ENCODE results near the gene IGF2BP1.

IGF2BP1 gene

DNA sequence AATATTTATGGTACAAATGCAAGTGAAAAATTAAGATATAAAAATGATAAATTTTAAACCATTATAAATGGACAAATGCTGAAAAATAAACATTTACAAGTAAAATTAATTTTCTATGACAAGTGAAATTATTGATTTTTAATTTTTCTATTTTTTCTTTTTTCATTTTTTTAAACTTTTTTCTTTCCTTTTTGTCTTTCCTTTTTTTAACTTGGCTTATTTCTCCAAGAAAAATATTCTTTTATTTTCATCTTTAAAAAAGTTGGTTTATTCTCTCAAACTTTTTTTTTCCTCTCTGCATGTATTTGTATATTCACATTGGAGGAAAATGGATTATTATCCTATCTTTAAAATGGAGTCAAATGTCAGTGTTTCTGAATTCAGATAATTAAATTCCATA is 3.9 kb upstream of the IGF2BP1 start:
- Histone ChIP-seq H3K9me2 (replicated peaks; ENCODE audit: insufficient read depth, low read length) (no peaks in the 10 kb centered on the region), H2AFZ (ENCODE audit: low read depth, low read length, severe bottlenecking) (no peak overlapping the region), H3K27me3 (ENCODE audit: low read length) (no peaks in the 10 kb centered on the region), H3K79me2 (ENCODE audit: insufficient read depth, low read length) (no peaks in the 10 kb centered on the region), H3K4me2 (ENCODE audit: low read depth, low read length, poor library complexity, severe bottlenecking) (no peak overlapping the region), H3K9ac (ENCODE audit: low read length) (no peak overlapping the region), H3F3A (ENCODE audit: insufficient read depth) (no peaks in the 10 kb centered on the region), H3K9me3 (ENCODE audit: insufficient read depth, low read length) (no peaks in the 10 kb centered on the region), H4K20me1 (ENCODE audit: low read depth, low read length) (peaks cover 5% of the 10 kb centered on the region; the same call in 1 of the 2 replicates), H3K4me3 (ENCODE audit: insufficient read depth, low read length, poor library complexity, severe bottlenecking) (no peak overlapping the region), H3K27ac (ENCODE audit: low read depth, low read length) (no peak overlapping the region), H3K36me3 (ENCODE audit: low read length) (no peaks in the 10 kb centered on the region)
- no peak for TF ChIP-seq EZH2phosphoT487 (conservative IDR thresholded peaks at IDR 0.05; ENCODE audit: low read length)
- TF ChIP-seq, protein P1, sequence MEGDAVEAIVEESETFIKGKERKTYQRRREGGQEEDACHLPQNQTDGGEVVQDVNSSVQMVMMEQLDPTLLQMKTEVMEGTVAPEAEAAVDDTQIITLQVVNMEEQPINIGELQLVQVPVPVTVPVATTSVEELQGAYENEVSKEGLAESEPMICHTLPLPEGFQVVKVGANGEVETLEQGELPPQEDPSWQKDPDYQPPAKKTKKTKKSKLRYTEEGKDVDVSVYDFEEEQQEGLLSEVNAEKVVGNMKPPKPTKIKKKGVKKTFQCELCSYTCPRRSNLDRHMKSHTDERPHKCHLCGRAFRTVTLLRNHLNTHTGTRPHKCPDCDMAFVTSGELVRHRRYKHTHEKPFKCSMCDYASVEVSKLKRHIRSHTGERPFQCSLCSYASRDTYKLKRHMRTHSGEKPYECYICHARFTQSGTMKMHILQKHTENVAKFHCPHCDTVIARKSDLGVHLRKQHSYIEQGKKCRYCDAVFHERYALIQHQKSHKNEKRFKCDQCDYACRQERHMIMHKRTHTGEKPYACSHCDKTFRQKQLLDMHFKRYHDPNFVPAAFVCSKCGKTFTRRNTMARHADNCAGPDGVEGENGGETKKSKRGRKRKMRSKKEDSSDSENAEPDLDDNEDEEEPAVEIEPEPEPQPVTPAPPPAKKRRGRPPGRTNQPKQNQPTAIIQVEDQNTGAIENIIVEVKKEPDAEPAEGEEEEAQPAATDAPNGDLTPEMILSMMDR (IDR thresholded peaks at IDR 0.05; ENCODE audit: insufficient read depth, low read length, poor library complexity, severe bottlenecking): no peak

DNA sequence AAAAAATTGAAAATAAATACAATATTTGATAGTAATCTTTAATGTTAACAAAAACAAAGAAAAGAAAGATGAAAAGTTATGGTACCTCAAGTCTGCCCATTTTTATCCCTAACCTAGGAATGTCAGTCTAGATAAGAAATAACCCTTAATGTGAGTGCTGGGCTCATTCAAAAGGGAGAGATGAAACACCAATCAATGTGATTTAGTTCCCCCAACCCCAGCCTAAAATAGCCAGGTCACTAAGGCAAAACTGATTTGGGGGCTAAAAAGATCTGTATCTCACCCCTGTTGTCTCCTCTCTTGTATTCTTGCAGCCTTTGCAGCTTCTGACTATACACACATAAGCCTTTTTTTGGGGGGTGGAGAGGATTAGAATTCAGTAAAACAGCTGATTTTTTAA is 3.2 kb upstream of the IGF2BP1 start:
- H3K9me3 ChIP-seq (ENCODE audit: insufficient read depth, low read length): no peaks in the 10 kb centered on the region
- no peaks in the 10 kb centered on the region for H3K36me3 ChIP-seq (ENCODE audit: low read length)
- no peaks in the 10 kb centered on the region for H3K27me3 ChIP-seq (ENCODE audit: low read length)
- no peak for TF ChIP-seq EZH2phosphoT487 (conservative IDR thresholded peaks at IDR 0.05; ENCODE audit: low read length)
- TF ChIP-seq, protein P1 (IDR thresholded peaks at IDR 0.05; ENCODE audit: insufficient read depth, low read length, poor library complexity, severe bottlenecking): no peak
- H3K4me2 ChIP-seq (ENCODE audit: low read depth, low read length, poor library complexity, severe bottlenecking): no peak overlapping the region
- no peaks in the 10 kb centered on the region for H3K9me2 ChIP-seq (replicated peaks; ENCODE audit: insufficient read depth, low read length)
- H4K20me1 ChIP-seq (ENCODE audit: low read depth, low read length): peaks cover 5% of the 10 kb centered on the region; the same call in 1 of the 2 replicates
- H3K4me3 ChIP-seq (ENCODE audit: insufficient read depth, low read length, poor library complexity, severe bottlenecking): no peak overlapping the region
- no peaks in the 10 kb centered on the region for H3K79me2 ChIP-seq (ENCODE audit: insufficient read depth, low read length)
- no peak overlapping the region for H2AFZ ChIP-seq (ENCODE audit: low read depth, low read length, severe bottlenecking)
- H3K9ac ChIP-seq (ENCODE audit: low read length): no peak overlapping the region
- no peak overlapping the region for H3K27ac ChIP-seq (ENCODE audit: low read depth, low read length)
- no peaks in the 10 kb centered on the region for H3F3A ChIP-seq (ENCODE audit: insufficient read depth)

DNA sequence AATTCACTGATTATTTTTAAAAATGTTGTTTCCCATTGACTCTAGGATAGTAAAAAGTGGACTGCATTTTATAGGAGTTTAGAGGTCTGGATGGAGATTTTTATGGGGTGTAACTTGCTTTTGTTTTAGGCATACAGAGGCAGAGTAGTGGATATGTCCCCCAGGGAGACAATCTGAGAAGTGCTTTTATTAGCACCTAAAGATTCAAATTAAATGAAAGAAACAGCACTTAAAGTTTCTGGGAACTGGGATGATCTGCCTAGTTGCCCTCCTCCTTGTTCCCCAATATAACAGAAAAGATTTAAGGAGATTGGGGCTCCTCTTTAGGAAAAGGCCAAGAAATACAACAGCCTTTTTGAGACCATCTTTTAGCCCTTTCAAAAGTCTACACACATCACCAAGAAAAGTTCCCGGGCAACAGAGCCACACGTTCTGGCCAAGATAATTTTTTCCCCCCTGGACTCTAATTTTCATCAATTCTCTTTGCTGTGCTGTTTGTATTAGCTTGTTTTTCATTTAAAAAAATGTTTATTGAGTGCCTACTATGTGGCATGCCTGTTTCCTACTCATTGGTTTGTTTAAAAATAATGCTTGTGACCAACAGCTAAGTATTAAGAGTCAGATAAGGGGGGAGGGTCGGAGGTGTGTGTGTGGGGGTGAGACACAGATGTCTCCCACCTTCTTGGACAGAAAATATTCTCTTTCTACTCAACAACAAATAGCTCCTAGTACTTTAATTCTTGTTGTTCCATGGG is 2.5 kb upstream of the IGF2BP1 start:
- no peak for TF ChIP-seq EZH2phosphoT487 (conservative IDR thresholded peaks at IDR 0.05; ENCODE audit: low read length)
- TF ChIP-seq, protein P1 (IDR thresholded peaks at IDR 0.05; ENCODE audit: insufficient read depth, low read length, poor library complexity, severe bottlenecking): no peak
- no peaks in the 10 kb centered on the region for H3K36me3 ChIP-seq (ENCODE audit: low read length)
- no peak overlapping the region for H3K4me2 ChIP-seq (ENCODE audit: low read depth, low read length, poor library complexity, severe bottlenecking)
- H3K4me3 ChIP-seq (ENCODE audit: insufficient read depth, low read length, poor library complexity, severe bottlenecking): no peak overlapping the region
- no peak overlapping the region for H3K27ac ChIP-seq (ENCODE audit: low read depth, low read length)
- H2AFZ ChIP-seq (ENCODE audit: low read depth, low read length, severe bottlenecking): no peak overlapping the region
- no peaks in the 10 kb centered on the region for H3K79me2 ChIP-seq (ENCODE audit: insufficient read depth, low read length)
- no peaks in the 10 kb centered on the region for H3K9me3 ChIP-seq (ENCODE audit: insufficient read depth, low read length)
- H3K27me3 ChIP-seq (ENCODE audit: low read length): no peaks in the 10 kb centered on the region
- peaks cover 5% of the 10 kb centered on the region; the same call in 1 of the 2 replicates for H4K20me1 ChIP-seq (ENCODE audit: low read depth, low read length)
- no peaks in the 10 kb centered on the region for H3F3A ChIP-seq (ENCODE audit: insufficient read depth)
- H3K9me2 ChIP-seq (replicated peaks; ENCODE audit: insufficient read depth, low read length): no peaks in the 10 kb centered on the region
- H3K9ac ChIP-seq (ENCODE audit: low read length): no peak overlapping the region

Data from SU-DHL-6 (cell line).